Kidney capillary endothelial cell (primary cell): ENCODE results near the gene PXDC1.
"Not testable (repeated sequence)": the region's sequence is repeated elsewhere in the genome, so short reads cannot be mapped to it uniquely, and the experiment has no call there.

Experiments
- DNase-seq: peaks from one replicate; pipeline ENCODE4 v3.0.0-alpha.2; 2018; ENCODE audit warnings: low spot score

Gene PXDC1

GRCh38 chr6:3708540-3708939 lies 43.0 kb downstream of the PXDC1 start:
- DNase-seq, result no peak

GRCh38 chr6:3707751-3708412 lies 43.6 kb downstream of the PXDC1 start:
- no peak for DNase-seq

- DNase-seq, result peak; percentile 83
Measured at GRCh38 chr6:3707024-3707423, 44.5 kb downstream of the PXDC1 start.

GRCh38 chr6:3706547-3706946 lies 45.0 kb downstream of the PXDC1 start:
- no peak for DNase-seq

GRCh38 chr6:3701631-3702030 lies 49.9 kb downstream of the PXDC1 start:
- DNase-seq, result no peak

DNA sequence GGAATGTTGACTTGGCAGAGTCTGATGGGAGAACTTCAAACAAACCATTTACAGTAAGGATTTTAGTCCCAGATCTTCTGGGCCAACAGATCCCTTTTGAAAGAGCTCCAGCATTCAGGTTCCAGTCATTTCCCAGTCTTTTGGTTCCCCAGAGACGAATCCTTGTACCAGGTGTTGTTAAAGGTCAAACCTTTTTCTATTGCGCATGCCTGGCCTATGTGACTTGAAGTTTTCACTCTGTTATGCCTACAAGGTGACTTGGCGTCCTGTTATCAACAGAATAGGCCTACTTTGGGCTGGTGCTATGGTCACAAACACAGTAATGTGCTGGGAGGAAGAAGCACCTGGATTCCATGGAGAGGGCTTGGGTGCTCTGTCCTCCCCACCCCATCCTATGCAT lies 52.3 kb downstream of the PXDC1 start:
- no peak for DNase-seq

DNA sequence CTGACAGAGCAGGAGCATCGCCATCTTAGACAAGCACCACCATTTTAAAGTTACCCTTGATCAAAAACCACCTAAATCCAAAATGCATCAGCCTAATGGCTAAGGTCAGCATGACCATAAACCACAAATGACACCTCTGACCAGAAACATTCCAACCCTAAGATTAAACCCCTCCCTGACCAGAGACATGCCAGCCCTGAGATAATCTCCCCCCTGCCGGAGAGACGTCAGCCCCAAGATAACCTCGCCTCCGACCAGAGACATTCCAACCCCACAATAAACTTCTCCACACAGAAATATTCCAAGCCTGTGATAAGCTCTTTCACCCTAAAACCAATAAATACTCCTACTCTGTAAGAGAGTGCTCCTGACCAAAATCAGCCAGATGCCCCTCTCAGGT lies 53.5 kb downstream of the PXDC1 start:
- no peak for DNase-seq

DNA sequence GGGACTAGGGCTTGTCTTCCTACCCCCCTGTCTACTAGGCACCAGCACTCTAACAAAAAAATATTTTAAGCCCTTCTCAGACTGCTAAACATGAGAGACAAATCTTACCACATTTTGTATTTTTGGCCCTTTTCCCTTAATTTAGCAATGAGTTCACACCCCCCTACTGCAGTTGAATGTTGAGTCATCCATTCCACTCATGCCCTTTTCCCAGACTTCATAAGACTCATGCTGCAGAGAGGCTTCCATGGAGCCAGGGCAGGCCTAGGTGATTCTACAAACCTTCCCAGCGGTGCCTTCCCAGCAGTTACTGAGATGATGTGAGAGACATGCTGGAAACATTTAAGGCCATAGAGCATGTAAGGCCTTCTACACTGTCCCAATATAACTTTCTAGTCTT lies 53.9 kb downstream of the PXDC1 start:
- DNase-seq, result no peak

GRCh38 chr6:3696525-3697088 lies 54.9 kb downstream of the PXDC1 start:
- DNase-seq, result no peak

DNA sequence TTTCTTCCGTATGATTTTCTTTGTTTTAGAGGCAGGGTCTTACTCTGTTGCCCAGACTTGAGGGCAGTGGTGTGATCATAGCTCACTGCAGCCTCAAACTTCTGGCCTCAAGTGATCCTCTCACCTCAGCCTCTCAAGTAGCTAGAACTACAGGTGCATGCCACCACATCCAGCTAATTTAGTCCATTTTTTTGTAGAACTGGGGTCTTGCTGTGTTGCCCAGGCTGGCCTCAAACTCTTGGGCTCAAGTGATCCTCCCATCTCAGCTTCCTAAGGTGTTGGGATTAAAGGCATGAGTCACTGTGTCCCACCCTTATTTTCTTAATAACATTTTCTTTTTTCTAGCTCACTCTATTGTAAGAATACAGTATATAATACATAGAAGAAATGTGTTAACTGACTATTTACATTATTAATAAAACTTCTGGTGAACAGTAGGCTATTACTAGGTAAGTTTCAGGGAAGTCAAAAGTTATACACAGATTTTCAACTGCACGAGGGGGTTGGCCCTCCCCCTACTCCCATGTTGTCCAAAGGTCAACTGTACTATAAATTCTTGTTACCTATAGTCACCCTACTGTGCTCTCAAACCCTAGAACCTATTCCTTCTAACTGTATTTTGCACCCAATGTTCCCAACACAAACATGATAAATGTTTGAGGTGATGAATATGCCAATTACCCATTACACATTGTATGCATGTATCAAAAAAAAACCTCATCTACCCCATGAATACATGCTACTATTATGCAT lies 56.3 kb downstream of the PXDC1 start:
- no peak for DNase-seq

DNA sequence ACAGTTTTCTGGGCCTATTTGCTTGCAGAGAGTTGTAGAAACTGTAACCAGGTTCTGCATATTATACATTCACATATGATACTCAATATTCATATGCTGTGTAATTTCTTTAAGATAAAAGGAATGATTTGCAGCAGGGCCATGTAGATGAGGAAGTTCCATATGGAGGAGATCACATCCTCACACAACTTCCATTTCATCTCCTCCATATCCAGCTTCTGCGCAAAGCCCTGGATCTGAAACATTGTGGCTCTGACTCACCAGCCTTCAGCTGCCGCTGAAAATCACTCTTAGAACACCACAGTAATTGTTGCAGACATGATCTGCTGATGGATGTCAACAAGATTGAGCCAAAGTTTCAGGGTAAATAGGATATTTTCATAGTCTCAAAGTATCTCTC lies 57.7 kb downstream of the PXDC1 start:
- DNase-seq, result no peak

DNA sequence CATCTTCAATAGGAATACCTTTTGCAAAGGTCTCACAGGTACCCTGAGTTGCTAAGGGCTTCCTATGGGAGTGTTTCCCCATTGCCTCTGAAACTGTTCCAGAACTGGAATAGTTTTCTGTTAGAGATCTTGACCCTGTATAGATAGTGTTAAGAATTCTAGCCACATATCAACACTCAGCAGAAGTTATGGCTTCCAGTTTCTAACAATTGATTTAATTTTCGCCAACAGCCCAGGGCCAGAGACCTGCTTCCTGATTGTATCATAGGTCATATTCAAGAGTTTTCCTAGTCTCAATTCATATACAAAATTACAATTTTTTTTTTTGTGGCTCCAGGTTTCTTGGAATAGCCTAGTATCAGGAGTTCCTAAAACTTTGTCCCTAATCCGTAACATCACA lies 61.0 kb downstream of the PXDC1 start:
- DNase-seq, result no peak

- no peak for DNase-seq
Measured at GRCh38 chr6:3687847-3688246, 63.7 kb downstream of the PXDC1 start.

GRCh38 chr6:3683331-3683730 lies 68.2 kb downstream of the PXDC1 start:
- no peak for DNase-seq

DNA sequence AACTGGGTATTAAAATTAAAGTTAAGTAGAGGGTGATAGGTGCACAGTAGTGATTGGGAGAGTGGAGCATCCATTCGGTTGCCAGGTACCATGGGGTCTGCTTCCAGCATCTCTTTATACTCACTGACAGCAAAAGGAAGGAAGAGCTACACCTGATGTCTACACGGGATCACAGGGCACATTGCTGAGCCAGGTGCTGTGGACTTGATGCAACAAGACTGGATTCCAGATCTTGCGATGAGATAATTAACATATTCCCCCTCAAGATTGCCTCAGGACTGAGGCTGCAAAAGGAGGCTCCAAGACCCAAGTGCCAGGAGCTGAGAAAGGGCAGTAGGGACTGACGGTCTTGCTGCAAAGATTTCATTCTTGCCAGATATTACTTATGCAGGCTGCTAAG lies 72.6 kb downstream of the PXDC1 start:
- no peak for DNase-seq

GRCh38 chr6:3677751-3678150 lies 73.8 kb downstream of the PXDC1 start:
- DNase-seq, result not testable (repeated sequence)

- not testable (repeated sequence) for DNase-seq
Measured at GRCh38 chr6:3677351-3677750, 74.2 kb downstream of the PXDC1 start.
